Measurements from ENCODE around the gene USP9Y.

DNA sequence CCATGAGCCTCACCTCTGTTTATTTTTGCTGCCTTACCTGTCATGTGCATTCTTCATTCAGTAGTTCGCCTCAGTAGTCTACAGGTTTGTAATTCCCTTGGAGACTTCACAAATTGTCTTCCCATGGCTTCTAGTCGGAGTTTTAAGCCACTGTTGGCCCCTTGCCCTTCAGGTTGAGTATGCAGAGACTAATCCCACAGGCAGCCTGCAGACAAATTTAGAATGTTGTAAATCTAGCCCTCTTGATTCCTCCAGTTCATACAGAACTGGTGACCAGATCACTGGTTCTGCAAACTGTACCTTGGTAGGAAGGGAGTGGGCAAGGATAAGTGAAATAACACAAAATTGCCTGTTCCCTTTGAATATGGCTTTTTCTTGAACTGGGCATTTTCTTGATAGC is 33.0 kb downstream of the USP9Y start:
- TF ChIP-seq, protein P1, sequence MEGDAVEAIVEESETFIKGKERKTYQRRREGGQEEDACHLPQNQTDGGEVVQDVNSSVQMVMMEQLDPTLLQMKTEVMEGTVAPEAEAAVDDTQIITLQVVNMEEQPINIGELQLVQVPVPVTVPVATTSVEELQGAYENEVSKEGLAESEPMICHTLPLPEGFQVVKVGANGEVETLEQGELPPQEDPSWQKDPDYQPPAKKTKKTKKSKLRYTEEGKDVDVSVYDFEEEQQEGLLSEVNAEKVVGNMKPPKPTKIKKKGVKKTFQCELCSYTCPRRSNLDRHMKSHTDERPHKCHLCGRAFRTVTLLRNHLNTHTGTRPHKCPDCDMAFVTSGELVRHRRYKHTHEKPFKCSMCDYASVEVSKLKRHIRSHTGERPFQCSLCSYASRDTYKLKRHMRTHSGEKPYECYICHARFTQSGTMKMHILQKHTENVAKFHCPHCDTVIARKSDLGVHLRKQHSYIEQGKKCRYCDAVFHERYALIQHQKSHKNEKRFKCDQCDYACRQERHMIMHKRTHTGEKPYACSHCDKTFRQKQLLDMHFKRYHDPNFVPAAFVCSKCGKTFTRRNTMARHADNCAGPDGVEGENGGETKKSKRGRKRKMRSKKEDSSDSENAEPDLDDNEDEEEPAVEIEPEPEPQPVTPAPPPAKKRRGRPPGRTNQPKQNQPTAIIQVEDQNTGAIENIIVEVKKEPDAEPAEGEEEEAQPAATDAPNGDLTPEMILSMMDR (IDR thresholded peaks at IDR 0.05; ENCODE audit: insufficient read depth, low read length), result no peak
- TF ChIP-seq SPI1 (IDR thresholded peaks at IDR 0.05; ENCODE audit: borderline replicate concordance, low read depth) (no peak), POLR2AphosphoS5 (IDR thresholded peaks at IDR 0.05; ENCODE audit: low read depth) (no peak)
